HG03457 (cell line): ENCODE measurements around the gene STOML1.
"Not testable (repeated sequence)": the region's sequence is repeated elsewhere in the genome, so short reads cannot be mapped to it uniquely, and the experiment has no call there.

Experiments
- ATAC-seq: cut with Tn5 transposase; IDR thresholded peaks from one replicate; pipeline ENCODE4 v1.9.1; 2021; ENCODE audit warnings: moderate number of reproducible peaks; ENCODE audit not compliant: unreplicated experiment

Gene STOML1

DNA sequence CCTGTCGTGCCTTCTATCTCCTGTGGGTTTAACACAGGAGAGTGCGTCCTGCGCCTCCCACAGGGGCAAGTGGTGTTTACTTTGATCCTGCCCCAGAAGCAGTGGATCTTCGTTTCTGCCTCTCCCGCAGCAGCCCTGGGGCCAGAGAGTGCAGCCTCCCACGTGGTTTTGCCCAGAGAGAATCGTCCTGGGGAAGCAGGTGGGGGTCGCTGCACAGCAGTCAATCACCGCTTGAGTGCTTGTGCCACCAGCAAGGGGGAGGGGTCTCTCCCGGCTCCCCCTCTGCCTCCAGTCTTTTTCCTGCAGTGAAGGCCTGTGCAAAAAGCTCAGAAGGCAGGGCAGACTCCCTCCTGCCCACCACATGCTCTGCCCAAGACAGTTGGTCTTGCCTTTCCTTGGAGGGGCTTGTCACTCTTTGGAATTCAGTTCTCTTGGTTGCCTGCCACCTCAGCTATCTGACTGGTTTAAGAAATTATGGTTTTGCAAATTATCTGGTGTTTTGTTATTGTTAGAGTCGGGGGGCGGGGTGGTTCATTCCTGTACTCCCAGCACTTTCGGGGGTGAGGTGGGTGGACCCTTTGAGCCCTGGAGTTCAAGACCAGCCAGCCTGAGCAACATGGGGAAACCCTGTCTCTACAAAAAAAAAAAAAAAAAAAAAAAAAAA is 26.9 kb downstream of the STOML1 start:
- ATAC-seq, result no peak

DNA sequence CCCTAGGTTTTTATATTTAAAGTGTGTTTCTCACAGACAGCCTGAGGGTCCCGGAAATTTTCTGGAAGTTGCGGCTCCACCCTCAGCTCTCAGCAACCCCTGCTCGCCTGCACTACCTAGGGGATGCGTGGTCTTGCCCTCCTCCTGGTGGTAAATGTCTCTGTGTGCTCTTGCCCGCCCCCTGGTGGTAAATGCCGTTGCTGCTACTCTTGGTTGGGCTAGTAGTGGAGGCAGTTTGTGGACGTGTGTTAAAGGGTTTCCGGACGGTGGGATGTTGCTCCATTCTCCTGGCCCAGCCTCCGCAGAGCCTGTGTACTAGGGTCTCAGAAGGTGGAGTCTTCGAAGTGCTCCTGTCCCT is 27.4 kb downstream of the STOML1 start:
- ATAC-seq, result no peak

DNA sequence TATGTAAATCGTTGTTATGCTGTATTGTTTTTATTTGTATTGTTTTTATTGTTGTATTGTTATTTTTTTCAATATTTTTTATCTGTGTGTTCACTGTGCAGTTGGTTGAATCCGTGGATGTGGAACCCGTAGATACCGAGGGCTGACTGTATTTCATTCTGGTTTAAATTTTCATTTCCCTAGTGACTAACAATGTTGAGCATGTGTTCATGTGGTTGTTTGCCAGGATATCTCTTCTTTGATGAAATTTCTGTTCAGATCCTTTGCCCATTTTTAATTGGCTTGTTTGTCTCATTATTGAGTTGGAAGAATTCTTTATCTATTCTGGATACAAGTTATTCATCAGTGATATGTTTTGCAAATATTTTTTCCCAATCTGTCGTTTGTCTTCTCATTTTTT is 29.7 kb downstream of the STOML1 start:
- ATAC-seq, result no peak

DNA sequence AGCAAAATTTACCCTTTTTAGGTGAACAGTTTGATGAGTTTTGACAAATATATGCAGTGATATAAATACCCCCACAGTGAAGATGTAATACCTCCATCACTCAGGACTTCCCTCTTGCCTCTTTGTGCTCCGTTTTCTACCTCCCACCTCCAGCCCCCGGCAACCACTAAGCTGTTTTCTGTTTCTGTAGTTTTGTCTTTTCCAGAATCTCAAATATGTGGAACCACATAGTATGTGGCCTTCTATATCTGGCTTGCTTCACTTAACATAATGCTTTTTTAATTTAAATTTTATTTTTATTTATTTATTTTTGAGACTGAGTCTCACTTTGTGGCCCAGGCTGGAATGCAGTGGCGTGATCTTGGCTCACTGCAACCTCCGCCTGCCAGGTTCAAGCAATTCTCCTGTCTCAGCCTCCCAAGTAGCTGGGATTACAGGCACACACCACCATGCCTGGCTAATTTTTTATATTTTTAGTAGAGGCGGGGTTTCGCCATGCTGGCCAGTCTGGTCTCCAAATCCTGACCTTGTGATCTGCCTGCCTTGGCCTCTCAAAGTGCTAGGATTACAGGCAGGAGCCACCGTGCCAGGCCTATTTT is 31.5 kb downstream of the STOML1 start:
- ATAC-seq, result not testable (repeated sequence)

DNA sequence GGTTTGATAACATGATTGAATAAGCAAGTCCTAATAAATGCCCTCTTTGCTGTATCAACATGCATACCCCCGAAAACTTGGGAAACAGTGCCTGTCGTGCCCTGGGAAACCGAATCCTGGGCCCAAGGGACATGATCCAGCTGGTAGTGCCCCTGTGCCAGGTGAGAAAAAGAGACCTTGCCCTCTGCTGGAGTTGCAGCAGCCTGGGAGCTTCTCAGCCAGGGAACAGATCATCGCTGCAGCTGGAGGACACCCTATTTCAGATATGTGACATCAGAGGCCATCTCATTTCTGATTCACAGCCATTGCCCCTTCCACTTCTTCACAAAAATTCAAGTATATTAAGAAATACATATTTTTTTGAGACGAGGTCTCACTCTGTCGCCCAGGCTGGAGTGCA is 32.3 kb downstream of the STOML1 start:
- no peak for ATAC-seq

DNA sequence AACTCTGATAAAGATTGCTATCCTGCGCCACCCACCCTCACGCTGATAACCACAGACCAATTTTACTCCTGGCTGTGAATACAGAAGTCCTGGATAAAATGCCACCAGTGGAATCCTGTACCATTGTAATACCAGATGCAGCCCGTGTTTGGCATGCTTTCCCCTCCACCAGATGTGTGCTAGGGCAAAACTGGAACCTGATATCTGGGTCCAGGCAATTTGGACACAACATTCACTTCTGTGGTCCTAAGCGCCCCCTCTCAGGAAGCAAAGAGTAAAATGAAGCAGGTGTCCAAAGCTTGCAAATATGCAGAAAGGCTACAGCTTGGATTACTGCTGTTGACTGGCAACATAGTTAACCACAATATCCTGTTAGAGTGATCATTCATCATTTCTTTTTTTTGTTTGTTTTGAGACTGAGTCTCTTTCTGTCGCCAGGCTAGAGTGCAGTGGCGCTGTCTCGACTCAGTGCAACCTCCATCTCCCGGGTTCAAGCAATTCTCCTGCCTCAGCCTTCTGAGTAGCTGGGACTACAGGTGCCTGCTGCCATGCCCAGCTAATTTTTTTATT is 33.0 kb downstream of the STOML1 start:
- ATAC-seq, result no peak

DNA sequence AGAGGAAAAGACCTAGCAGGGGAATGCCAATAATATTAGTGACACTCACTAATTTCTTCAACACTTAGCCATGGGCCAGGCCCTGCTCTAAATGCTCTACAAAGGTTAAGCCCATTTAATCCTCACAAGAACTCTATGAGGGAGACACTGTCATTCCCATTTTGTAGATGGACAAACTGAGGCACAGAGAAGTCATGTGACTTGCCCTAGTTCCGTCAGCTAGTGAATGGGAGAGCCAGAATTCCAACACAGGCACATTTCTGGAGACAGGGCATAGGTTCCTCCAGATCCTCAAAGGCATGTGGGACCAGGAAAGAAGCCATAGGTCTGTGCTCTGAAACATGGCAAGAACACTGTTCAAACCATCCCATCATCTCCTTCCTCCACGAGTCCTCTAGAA is 34.3 kb downstream of the STOML1 start:
- no peak for ATAC-seq

DNA sequence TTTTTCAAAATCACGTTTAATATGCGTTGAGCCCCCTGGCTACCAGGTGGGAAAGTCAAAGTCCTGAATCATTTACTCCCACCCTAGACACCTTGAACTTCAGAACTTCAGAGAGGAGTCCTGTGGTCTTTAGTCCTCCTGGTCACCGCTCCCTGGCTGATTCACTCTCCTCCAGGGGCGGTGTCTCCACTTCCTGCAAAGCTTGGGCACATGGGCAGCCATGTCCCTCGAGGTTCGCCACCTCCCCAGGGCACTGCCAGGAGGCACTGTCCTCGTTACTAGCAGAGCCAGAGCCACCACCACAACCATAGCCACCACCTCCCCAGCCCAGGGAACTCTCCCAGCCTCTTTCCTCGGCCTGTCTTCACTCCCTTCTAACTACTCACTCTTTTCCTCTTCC is 34.8 kb downstream of the STOML1 start:
- ATAC-seq, result no peak

DNA sequence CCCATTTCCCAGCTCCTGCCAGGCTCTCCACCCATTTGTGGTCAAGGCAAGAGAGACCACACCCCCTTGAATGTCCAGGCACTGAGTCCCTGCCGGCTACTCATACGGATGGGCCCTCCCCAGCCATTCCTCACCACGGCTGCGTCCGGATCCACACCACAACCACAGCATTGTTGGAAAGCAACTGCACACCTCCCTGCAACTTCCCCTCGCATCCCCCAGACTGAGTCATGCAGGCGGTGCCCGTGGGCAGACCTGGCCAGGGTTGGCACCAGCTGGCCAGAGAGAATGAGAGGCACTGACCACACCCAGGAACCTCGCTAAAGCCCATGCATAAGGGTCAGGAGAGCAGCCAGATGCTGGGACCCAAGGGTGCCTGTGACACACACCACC is 35.4 kb downstream of the STOML1 start:
- no peak for ATAC-seq

DNA sequence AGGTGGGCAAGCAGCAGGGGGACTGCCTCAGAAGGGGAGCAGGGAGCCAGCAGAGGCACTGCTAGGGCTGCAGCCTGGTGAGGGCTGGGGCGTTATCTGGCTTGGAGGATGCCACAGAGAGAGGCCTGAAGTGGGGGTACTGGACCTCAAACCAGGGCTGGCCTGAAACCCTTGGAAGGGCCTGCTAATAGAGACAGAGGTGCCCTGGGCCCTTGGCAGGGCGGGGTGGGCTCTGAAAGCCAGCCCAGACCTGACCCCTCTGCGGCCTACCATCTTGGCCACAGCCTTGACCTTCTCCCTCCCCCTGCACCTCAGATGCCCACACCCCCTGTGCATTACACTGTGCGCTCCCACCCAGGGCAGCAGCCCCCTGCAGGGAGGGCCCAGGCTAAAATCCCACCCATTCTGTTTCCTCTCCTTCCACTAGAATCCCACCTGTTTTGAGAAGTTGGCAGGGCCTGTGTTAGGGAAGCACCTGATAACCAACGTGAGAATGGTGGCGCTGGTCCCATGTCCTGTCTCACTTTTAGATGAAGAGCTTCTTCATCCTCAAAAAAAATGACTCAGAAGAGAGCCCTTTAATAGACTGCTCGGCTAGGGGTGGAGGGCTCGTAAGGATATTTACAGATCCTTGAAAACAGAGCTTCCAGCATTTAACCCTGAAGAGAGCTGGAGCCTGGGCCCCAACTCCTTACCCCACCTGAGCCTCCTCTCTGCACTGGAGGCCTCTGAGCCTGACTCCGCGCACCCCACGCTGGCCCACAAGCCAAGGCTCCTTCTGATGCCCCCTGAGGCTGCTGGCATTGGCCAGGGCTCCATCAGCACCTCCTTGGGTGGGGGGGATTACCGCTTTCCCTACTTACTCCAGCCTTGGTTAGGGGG is 36.0 kb downstream of the STOML1 start:
- no peak for ATAC-seq

DNA sequence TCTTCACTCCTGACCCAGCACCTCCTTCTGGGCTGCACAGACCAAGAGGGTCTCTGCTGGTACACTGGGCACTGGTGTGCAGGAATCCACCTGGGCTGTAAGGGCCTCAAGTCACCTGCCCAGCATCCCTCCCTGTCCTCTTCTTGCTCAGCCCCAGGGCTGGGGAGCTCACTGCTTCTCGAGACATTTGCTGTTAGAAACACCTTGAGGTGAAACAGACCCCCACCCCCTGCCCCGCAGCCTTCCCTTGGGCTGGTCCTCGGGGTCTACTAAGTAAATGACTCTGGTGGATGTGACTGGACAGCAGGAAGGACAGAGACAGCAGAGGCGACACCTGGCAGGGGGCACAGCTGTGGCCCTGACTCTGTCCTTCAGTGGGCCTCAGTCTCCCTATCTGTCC is 36.8 kb downstream of the STOML1 start:
- ATAC-seq, result no peak

DNA sequence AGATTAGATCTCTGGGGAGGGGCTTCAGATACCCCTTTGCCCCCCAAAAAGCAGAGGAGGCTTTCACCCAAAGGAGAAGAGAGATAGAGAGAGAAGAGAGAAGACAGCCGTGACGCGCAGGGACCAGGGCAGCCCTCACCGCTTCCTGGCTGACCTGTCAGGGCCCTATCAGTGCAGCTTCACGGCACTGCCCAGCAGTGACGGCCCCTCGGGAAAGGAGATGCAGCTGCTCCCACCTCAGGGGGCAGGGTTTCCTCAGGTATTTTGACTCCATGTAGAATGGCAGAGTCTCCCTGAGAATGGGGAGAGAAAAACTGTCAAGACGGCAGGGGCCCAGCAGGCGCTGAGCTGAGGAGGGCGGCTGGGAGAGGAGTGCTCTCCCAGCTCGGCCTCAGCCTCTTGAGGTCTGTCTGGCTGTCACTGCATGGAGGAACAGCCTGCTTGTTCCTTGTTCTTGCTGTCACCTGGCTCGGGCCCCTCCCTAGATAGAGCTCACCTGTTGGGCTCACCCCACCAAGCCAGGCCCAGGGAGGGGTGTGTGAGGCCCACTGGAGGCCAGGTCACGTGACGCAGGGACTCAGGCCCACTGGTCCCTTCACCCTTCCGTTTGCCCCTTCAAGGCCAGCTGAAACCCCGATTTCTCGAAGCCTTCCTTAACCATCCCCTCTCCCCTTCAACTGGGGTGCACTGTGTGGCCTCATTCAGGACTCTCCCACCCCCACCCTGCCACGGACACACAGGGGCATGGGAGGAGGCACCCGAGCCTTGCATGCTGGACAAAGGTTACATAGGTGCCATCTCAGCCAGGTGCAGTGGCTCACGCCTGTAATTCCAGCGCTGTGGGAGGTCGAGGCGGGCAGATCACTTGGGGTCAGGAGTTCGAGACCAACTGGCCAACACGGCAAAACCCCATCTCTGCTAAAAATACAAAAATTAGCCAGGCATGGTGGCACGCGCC is 37.6 kb downstream of the STOML1 start:
- no peak for ATAC-seq

DNA sequence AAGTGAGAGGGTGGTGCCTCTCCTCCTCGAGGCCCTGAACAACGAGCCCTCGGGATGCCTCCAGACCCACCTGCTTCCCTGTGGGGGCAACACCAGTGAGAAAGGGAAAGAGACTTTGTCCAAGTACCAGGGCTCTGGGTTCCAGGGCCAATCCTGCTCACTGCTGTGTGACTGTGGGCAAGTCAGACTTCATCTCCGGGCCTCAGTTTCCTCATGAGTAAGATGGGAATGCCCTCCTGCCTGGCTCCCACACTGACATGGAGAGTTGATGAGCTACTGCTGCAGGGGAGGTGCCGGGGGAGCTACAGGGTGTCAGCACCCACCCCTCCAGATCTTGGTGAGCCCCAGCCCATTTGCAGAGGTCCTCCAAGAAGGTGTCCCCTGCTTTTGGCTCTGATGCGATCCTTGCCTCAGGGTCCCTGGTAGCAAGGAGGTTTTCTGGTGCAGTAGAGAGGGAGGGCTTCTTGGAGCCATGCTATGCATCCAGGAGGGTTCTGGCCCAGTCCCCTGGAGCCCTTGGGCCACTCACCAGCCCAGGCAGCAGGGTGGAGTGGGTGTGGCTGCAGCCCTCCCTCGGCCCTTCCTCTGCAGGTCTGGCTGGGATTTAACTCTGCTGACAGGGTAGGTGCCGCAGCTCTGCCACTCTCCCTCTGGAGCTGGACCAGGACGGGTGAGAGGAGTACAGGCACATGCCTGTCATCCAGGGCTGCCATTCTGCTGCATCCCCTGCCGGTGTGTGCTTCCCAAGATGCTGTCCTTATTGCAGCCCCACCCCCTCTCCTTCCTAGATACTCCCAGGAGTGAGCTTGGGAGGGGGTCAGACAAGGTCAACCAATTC is 39.0 kb downstream of the STOML1 start:
- no peak for ATAC-seq

DNA sequence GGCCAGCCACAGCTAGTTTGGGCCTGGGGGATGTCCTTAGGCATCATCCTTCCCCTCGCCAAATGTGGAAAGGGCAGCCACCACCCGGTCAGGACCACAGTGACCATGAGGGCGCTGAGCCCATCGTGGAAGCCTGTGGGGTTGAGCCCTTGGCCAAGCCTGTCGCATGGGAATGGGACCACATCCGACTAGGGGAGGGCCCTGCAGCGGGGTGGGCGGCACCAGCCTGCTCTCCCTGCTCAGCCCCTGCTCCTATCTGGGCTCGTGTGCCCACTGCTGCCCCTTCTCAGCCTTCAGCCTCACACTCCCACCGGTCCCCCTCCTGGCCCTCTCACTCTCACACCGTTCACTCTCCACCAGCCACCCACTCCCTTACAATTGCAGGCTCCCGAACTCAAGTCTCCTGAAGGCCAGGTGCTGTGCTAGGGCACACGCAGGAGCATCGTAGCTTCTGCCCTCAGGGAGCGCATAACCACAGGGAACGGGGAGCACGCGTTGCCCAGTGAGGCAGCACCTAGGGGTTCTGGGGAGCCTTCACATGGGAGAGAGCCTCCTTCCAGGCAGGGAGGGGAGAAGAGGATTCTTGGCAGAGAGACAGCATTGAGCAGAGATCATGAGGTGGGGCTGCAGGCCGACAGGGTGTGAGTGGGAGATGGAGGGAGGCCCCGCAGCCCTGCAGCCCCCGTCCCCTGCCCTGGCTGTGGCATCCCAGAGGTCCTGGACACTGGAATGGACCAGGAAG is 39.8 kb downstream of the STOML1 start:
- no peak for ATAC-seq

DNA sequence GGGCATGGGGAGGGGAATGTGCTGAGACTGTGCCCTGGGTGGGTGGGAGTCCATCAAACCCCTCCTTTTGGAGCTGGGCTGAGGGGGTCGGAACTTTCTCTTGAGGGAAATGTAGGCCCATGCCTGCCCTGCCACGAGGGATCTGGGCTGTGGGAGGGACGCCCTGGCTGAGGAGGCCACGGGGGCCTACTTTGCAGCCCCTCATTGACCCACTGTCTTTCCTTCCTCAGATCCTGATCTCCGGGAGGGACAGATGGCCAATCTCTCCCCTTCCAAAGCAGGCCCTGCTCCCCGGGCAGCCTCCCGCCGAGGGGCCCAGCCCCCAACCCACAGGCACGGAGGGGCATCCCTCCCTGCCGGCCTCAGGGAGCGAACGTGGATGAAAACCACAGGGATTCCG is 40.5 kb downstream of the STOML1 start:
- no peak for ATAC-seq

DNA sequence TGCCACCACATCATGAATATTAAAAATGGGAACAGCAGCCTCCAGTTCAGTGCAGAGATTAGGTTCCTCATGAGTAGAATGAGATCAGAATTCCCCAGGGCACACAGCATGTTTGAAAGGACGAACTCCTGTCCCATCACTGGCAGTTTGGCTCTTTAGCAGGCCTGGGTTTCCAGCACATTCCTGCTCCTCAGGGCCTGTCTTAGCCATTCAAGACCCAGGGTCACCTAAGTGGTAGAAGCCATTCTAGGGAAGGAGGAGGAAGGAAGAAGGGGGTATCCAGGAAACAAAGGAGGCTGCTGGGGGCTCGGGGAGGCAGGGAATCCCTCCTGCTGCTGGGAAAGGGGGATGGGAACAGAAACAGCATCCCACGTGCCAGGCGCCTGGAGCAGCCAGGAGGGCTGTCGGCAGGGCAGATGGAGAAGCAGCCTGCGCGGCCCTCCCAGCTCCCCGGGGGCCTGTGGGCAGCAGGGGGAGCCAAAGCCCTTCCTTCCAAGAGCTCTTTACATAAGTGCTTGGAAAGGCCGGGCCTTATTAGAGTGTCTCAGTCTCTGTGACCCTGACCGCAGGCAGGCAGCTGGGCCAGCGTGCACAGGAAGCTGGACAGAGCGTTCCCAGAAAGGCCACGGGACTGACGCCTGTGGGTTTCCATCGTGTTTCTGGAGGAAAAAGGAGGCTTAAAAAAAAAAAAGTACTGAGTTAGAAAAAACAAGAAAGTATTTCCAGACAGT is 41.1 kb downstream of the STOML1 start:
- ATAC-seq, result no peak

DNA sequence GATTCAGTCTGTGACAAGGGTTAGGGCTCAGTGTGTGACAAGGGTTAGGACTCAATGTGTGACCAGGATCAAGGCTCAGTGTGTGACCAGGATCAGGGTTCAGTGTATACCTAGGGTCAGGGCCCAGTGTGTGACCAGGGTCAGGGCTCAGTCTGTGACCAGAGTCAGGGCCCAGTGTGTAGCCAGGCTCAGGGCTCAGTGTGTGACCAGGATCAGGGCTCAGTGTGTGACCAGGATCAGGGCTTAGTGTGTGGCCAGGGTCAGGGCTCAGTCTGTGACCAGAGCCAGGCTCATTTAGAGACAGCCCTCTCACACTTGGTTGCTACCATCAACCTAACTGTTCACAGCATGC is 41.6 kb downstream of the STOML1 start:
- no peak for ATAC-seq

DNA sequence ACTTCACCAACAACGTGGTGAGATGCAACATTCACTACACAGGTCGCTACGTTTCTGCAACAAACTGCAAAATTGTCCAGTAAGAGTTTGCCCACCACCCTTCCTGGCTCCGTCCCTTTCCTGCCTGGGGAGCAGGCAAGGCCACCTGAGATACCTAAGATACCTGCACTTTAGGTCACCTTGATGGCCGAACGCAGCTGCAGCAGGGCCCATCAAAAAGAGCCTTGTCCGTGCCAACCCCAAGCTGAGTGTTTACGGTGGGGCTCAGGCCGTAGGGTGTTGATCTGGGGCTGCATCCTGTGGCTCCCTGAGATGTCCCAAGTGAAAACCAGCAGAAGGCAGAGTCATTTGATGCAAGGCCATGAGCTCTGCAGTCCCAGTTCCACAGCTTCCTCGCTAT is 42.6 kb downstream of the STOML1 start:
- no peak for ATAC-seq

DNA sequence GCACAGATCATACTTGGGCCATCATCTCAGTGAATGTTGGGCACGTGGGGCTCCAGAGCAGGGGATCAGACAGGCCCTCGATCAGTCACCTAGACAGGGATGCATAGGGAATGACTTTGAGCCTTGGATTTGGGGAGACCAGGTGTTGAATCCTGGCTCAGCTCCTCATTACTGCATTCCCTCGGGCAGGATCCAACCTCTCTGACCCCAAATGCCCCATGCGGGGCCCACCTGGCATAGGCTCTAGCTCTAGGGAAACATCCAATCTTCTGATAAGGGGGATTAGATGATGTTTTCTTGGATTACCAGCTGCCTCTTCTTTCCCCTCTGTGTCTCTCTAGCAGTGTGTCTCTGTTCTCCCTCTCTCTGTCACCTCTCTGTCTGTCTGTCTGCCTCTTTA is 43.1 kb downstream of the STOML1 start:
- no peak for ATAC-seq
